PFSK-1 (cell line): ENCODE results near the gene GOLIM4.

Experiments used
- FOXP2 ChIP-seq: optimal IDR thresholded peaks from 2 replicates; pipeline ENCODE3; 2011; ENCODE audit warnings: borderline replicate concordance, control low read depth, inconsistent platforms; ENCODE audit not compliant: insufficient read depth; ENCODE audit errors: extremely low read length, extremely low read depth
- POLR2AphosphoS5 ChIP-seq: IDR thresholded peaks from 2 replicates; pipeline ENCODE4 v1.6.1; 2012; ENCODE audit warnings: low read depth, mild to moderate bottlenecking, control low read depth, low read length, moderate library complexity
- SIN3A ChIP-seq: IDR thresholded peaks from 2 replicates; pipeline ENCODE4 v1.6.1; 2012; ENCODE audit warnings: mild to moderate bottlenecking, low read length, moderate library complexity, borderline replicate concordance; ENCODE audit not compliant: insufficient read depth
- TAF1 ChIP-seq: IDR thresholded peaks from 2 replicates; pipeline ENCODE4 v1.6.1; 2012; ENCODE audit warnings: low read length, control low read depth, borderline replicate concordance; ENCODE audit not compliant: insufficient read depth
- TF ChIP-seq, protein P1 (sequence below), 2 experiments: IDR thresholded peaks; 2 replicates each; pipeline versions ENCODE4 v1.6.1 to v1.8.0; 2011 to 2012; ENCODE audit warnings: low read depth in 2 of 2, low read length in 2 of 2, control low read depth in 1 of 2, inconsistent platforms in 1 of 2, mild to moderate bottlenecking in 1 of 2, moderate library complexity in 1 of 2; ENCODE audit not compliant: insufficient read depth in 1 of 2

Gene GOLIM4

DNA sequence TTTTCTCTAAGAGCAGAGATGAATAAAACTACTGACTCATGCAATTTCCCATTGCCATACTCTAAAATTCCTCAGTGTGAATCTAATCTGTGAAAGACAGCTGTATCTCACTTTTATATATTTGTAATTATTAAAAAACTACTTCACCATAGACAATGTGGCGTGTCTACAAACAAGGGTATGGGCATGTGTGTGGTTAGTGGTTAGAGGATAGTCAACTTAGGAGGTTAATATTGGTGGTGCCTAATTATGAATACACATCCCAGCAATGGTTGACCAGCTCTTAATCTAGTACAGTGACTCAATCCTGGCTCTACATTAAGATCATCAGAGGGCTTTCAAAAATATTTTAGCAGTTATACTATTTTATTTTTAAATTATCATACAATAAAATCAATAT, 94.5 kb downstream of the GOLIM4 start:
- no peak for TF ChIP-seq TAF1

GRCh38 chr3:167998253-167998652, 97.5 kb downstream of the GOLIM4 start:
- TF ChIP-seq TAF1 (no peak), SIN3A (no peak), FOXP2 (no peak), POLR2AphosphoS5 (no peak)
- TF ChIP-seq, protein P1, sequence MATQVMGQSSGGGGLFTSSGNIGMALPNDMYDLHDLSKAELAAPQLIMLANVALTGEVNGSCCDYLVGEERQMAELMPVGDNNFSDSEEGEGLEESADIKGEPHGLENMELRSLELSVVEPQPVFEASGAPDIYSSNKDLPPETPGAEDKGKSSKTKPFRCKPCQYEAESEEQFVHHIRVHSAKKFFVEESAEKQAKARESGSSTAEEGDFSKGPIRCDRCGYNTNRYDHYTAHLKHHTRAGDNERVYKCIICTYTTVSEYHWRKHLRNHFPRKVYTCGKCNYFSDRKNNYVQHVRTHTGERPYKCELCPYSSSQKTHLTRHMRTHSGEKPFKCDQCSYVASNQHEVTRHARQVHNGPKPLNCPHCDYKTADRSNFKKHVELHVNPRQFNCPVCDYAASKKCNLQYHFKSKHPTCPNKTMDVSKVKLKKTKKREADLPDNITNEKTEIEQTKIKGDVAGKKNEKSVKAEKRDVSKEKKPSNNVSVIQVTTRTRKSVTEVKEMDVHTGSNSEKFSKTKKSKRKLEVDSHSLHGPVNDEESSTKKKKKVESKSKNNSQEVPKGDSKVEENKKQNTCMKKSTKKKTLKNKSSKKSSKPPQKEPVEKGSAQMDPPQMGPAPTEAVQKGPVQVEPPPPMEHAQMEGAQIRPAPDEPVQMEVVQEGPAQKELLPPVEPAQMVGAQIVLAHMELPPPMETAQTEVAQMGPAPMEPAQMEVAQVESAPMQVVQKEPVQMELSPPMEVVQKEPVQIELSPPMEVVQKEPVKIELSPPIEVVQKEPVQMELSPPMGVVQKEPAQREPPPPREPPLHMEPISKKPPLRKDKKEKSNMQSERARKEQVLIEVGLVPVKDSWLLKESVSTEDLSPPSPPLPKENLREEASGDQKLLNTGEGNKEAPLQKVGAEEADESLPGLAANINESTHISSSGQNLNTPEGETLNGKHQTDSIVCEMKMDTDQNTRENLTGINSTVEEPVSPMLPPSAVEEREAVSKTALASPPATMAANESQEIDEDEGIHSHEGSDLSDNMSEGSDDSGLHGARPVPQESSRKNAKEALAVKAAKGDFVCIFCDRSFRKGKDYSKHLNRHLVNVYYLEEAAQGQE (IDR thresholded peaks at IDR 0.05; ENCODE audit: insufficient read depth in 1 of 2, low read depth in 2 of 2, low read length in 2 of 2): no peak

GRCh38 chr3:167996514-167996913, 99.2 kb downstream of the GOLIM4 start:
- no peak for TF ChIP-seq TAF1
- TF ChIP-seq SIN3A: no peak
- no peak for TF ChIP-seq FOXP2
- TF ChIP-seq, protein P1 (IDR thresholded peaks at IDR 0.05; ENCODE audit: insufficient read depth in 1 of 2, low read depth in 2 of 2, low read length in 2 of 2): no peak
- no peak for TF ChIP-seq POLR2AphosphoS5

- TF ChIP-seq, protein P1 (IDR thresholded peaks at IDR 0.05; ENCODE audit: insufficient read depth in 1 of 2, low read depth in 2 of 2, low read length in 2 of 2): no peak
- TF ChIP-seq FOXP2: no peak
- TF ChIP-seq TAF1: no peak
- TF ChIP-seq POLR2AphosphoS5: no peak
- no peak for TF ChIP-seq SIN3A
Observed at GRCh38 chr3:167992381-167992780, 103.3 kb downstream of the GOLIM4 start.

DNA sequence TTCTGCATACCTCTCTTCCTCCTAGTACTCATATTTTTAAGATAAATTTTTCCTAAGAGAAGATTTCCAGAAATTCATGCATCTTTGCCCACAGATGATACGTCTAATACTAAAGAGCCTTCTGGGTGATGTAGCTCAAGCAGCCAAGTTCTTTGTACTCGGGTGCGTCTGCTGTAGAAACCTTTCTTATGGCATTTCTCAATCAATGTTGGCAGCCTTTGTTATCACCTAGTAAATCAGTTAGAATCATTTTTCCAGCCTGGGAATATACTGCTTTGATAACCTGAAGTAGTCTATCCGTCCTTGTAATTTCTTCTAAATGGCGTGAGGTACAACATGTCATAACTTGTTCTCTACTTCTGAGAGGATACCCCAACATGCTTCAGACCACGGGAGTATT, 104.5 kb downstream of the GOLIM4 start:
- TF ChIP-seq, protein P1 (IDR thresholded peaks at IDR 0.05; ENCODE audit: insufficient read depth in 1 of 2, low read depth in 2 of 2, low read length in 2 of 2): no peak
- TF ChIP-seq SIN3A (no peak), POLR2AphosphoS5 (no peak), FOXP2 (no peak), TAF1 (no peak)
